HepG2 (cell line): ENCODE results near the gene MYL4. TPM values are rescaled to one million over a fixed set of nuclear protein-coding genes. Genes with fewer than 3 reads are reported as not detected.

Experiments
- ATAC-seq: fragments of 200-7000 bp; cut with Tn5 transposase; 3 replicates; pipeline ENCODE4 v1.9.1; 2020; ENCODE audit warnings: mild to moderate bottlenecking, moderate library complexity
- BruUV-seq: library from RNA; stranded (reverse); fragments of 400-500 nt; replicated peaks from 2 replicates; lab custom pipeline; 2021; lab: Mats Ljungman, UMichigan
- CTCF ChIA-PET: fragments of 300-600 bp; formaldehyde crosslinking; extraction: SDS; loops from one replicate; lab custom pipeline; 2021; ENCODE audit warnings: low total read pairs, inconsistent platforms, low intra/inter-chr PET ratio; lab: Yijun Ruan, JAX
- POLR2A ChIA-PET: fragments of 350-600 bp; sonication (Branson Sonifier 250); formaldehyde crosslinking; loops from one replicate; lab custom pipeline; 2020; ENCODE audit warnings: antibody characterized with exemption, inconsistent platforms; lab: Yijun Ruan, JAX
- DNase-seq: peaks from one replicate; pipeline ENCODE4 v3.0.0-alpha.2; 2015; ENCODE audit warnings: low spot score
- FAIRE-seq: peaks from 3 replicates; lab custom pipeline; 2011; peaks lifted over from hg19 to GRCh38; lab: Jason Lieb, UNC
- H2AFZ ChIP-seq: one replicate; pipeline ENCODE4 v1.6.1; 2011; ENCODE audit warnings: low read length, inconsistent platforms
- H3K27ac ChIP-seq: fragments of 300-600 bp; 3 replicates; pipeline ENCODE4 v1.8.0; 2011; ENCODE audit warnings: mixed run types, mild to moderate bottlenecking, mixed read lengths, low read length, inconsistent platforms; ENCODE audit not compliant: insufficient read depth; ENCODE audit errors: extremely low read length
- H3K27me3 ChIP-seq, 2 experiments: fragments of 200-600 bp in 1 of 2; 2 replicates in 1 of 2; 3 replicates in 1 of 2; pipeline versions ENCODE4 v1.6.0 to v1.8.0; 2011; ENCODE audit warnings: low read length in 2 of 2, mild to moderate bottlenecking in 2 of 2, moderate library complexity in 2 of 2, inconsistent platforms in 1 of 2; ENCODE audit not compliant: insufficient read depth in 2 of 2, control insufficient read depth in 1 of 2
- H3K36me3 ChIP-seq, 2 experiments: fragments of 200-600 bp in 1 of 2; replicated peaks in 1 of 2; 2 replicates in 1 of 2; 3 replicates in 1 of 2; pipeline versions ENCODE4 v1.5.1 to v1.8.0; 2011; ENCODE audit warnings: low read length in 2 of 2, inconsistent platforms in 1 of 2; ENCODE audit not compliant: insufficient read depth in 2 of 2, control insufficient read depth in 1 of 2
- H3K4me1 ChIP-seq: 2 replicates; pipeline ENCODE4 v1.5.1; 2012; ENCODE audit warnings: low read length, inconsistent platforms; ENCODE audit not compliant: insufficient read depth
- H3K4me2 ChIP-seq: 2 replicates; pipeline ENCODE4 v1.6.0; 2011; ENCODE audit warnings: low read depth, low read length, inconsistent platforms
- H3K4me3 ChIP-seq, 3 experiments: fragments of 200-600 bp in 1 of 3; sonication (generic), shearing (Covaris generic) in 1 of 3; replicated peaks in 1 of 3; 2 replicates each; pipeline ENCODE4 v1.5.1; 2011 to 2016; ENCODE audit warnings: low read length in 3 of 3, inconsistent platforms in 2 of 3, low read depth in 2 of 3, mild to moderate bottlenecking in 2 of 3, control low read depth in 1 of 3, mixed read lengths in 1 of 3; ENCODE audit not compliant: insufficient read depth in 1 of 3
- H3K79me2 ChIP-seq: one replicate; pipeline ENCODE4 v1.6.1; 2011; ENCODE audit warnings: low read length, inconsistent platforms; ENCODE audit not compliant: insufficient read depth
- H3K9ac ChIP-seq: 2 replicates; pipeline ENCODE4 v1.6.0; 2011; ENCODE audit warnings: mild to moderate bottlenecking, low read depth, low read length, inconsistent platforms; ENCODE audit not compliant: insufficient read depth
- H3K9me3 ChIP-seq: 2 replicates; pipeline ENCODE4 v1.5.1; 2012; ENCODE audit warnings: mild to moderate bottlenecking, low read length
- H4K20me1 ChIP-seq: 2 replicates; pipeline ENCODE4 v1.6.0; 2011; ENCODE audit warnings: inconsistent platforms, mild to moderate bottlenecking, low read length, moderate library complexity; ENCODE audit not compliant: insufficient read depth
- ADNP ChIP-seq: sonication (generic); formaldehyde crosslinking; IDR thresholded peaks from 2 replicates; pipeline ENCODE4 v1.4.0; 2020; ENCODE audit warnings: missing genetic modification reagents
- ATF6 ChIP-seq: sonication (generic); formaldehyde crosslinking; conservative IDR thresholded peaks from 2 replicates; pipeline ENCODE4 v1.4.0; 2020; ENCODE audit warnings: missing genetic modification reagents
- CCDC6 ChIP-seq: sonication (generic); formaldehyde crosslinking; IDR thresholded peaks from 2 replicates; pipeline ENCODE4 v1.8.1; 2022; ENCODE audit warnings: mild to moderate bottlenecking, missing genetic modification reagents, moderate library complexity
- MAZ ChIP-seq, 2 experiments: sonication (generic) in 1 of 2; formaldehyde crosslinking in 1 of 2; IDR thresholded peaks; 2 replicates each; pipeline versions ENCODE4 v1.5.0 to v1.6.1; 2012 to 2020; ENCODE audit warnings: low read depth in 2 of 2, mild to moderate bottlenecking in 2 of 2, borderline replicate concordance in 1 of 2, improper control_type of control experiment in 1 of 2, low read length in 1 of 2, missing genetic modification reagents in 1 of 2, moderate library complexity in 1 of 2
- PHF20 ChIP-seq: sonication (generic); formaldehyde crosslinking; IDR thresholded peaks from 2 replicates; pipeline ENCODE4 v1.5.0; 2020; ENCODE audit warnings: mild to moderate bottlenecking, missing genetic modification reagents
- RNF2 ChIP-seq: fragments of 450-650 bp; conservative IDR thresholded peaks from 2 replicates; pipeline ENCODE4 v1.6.1; 2016; ENCODE audit warnings: low read depth
- ZNF121 ChIP-seq: sonication (generic); formaldehyde crosslinking; IDR thresholded peaks from 2 replicates; pipeline ENCODE4 v1.5.0; 2020; ENCODE audit warnings: mild to moderate bottlenecking, missing genetic modification reagents
- ZNF790 ChIP-seq: sonication (generic); formaldehyde crosslinking; IDR thresholded peaks from 2 replicates; pipeline ENCODE4 v1.8.0; 2022; ENCODE audit warnings: missing genetic modification reagents, mild to moderate bottlenecking, borderline replicate concordance
- WGBS: methylation state at CpG from one replicate; pipeline ENCODE4 v1.1.6; 2017; ENCODE audit warnings: low lambda C conversion rate; 5-methylcytosine and 5-hydroxymethylcytosine counted together
- in situ Hi-C: cut with HindIII; loops from 2 replicates; pipeline ENCODE4 v1.10.0; 2017; ENCODE audit warnings: low pct_unique_long_range_greater_than_20kb; ENCODE audit not compliant: extremely low pct_ligation_motif_present
- intact Hi-C: fragments of 100-400 bp; cut with micrococcal nuclease; formaldehyde crosslinking; loops from one replicate; pipeline ENCODE4 v1.10.0; 2022; ENCODE audit not compliant: unreplicated experiment
- polyA plus RNA-seq, 8 experiments: library from polyadenylated mRNA; depleted of rRNA in 3 of 8; stranded (reverse) in 7 of 8; unstranded in 1 of 8; fragments of >200 nt; fragmentation: Illumina TruSeq in 4 of 8; extraction: Trizol in 4 of 8; gene quantifications; 2 replicates each; pipeline versions ENCODE4 v1.2.1 to v1.2.3, GENCODE V29; 2011 to 2016; ENCODE audit warnings: low read depth in 4 of 8, missing spikeins in 1 of 8, mixed read lengths in 1 of 8; ENCODE audit not compliant: insufficient read depth in 1 of 8
- total RNA-seq, 5 experiments: library from RNA; depleted of rRNA; stranded (reverse); fragments of >200 nt; fragmentation: Illumina TruSeq; extraction: Trizol; gene quantifications; 2 replicates each; pipeline ENCODE4 v1.2.3, GENCODE V29; 2016; ENCODE audit warnings: low read depth in 1 of 5

MYL4 gene
- total and polyA plus RNA-seq, 2 of the 13 experiments (the other 11 are each of a cell fraction or from before 2014, with no cell fraction given), result not detected

- no TSS peak for BruUV-seq
- H3K4me3 ChIP-seq, result no peak overlapping the region
- no peaks in the 10 kb centered on the region; the same call in 1 of the 2 replicates for H3K4me1 ChIP-seq
- no peak overlapping the region for H3K9ac ChIP-seq
- H3K4me2 ChIP-seq, result no peak overlapping the region
- DNase-seq (no peak), ATAC-seq (no peak), FAIRE-seq (no peak)
- CTCF ChIA-PET, result no interaction called here
- H4K20me1 ChIP-seq, result peaks cover 6% of the 10 kb centered on the region
- H3K79me2 ChIP-seq, result peaks cover 33% of the 10 kb centered on the region
- H2AFZ ChIP-seq, result no peak overlapping the region
- H3K9me3 ChIP-seq, result no peaks in the 10 kb centered on the region
- in situ Hi-C loops, result no loop called here
- H3K27ac ChIP-seq, result no peak overlapping the region
- 99% methylated on average over 4 of the region's 4 CpGs for WGBS
- POLR2A ChIA-PET, result no interaction called here
- intact Hi-C loops, result no loop called here
- no peak for TF ChIP-seq CCDC6
- TF ChIP-seq PHF20 (CRISPR knock-in tag), result no peak
- TF ChIP-seq ZNF790 (CRISPR knock-in tag), result no peak
- no peak for TF ChIP-seq ADNP (CRISPR knock-in tag)
- peak; percentile 75 for TF ChIP-seq ZNF121
- no peak for TF ChIP-seq MAZ (IDR thresholded peaks at IDR 0.05; ENCODE audit: borderline replicate concordance, low read depth, low read length)
- TF ChIP-seq MAZ (CRISPR knock-in tag; IDR thresholded peaks at IDR 0.05; ENCODE audit: low read depth), result no peak
- TF ChIP-seq RNF2, result no peak
- TF ChIP-seq ATF6, result no peak
- H3K36me3 ChIP-seq, result peaks cover 16 to 71% of the 10 kb centered on the region in 2 experiments
- H3K27me3 ChIP-seq, result no peaks in the 10 kb centered on the region
These were observed 38.4 kb upstream of the MYL4 start for GRCh38 chr17:47170710-47171109.
